GM18861 (cell line): ENCODE results near the gene ZNF532.

Experiments used
- ATAC-seq: cut with Tn5 transposase; IDR thresholded peaks from one replicate; pipeline ENCODE4 v1.9.1; 2021; ENCODE audit not compliant: unreplicated experiment

Gene ZNF532

GRCh38 chr18:58870130-58870529 is 5.5 kb downstream of the ZNF532 start:
- no peak for ATAC-seq

DNA sequence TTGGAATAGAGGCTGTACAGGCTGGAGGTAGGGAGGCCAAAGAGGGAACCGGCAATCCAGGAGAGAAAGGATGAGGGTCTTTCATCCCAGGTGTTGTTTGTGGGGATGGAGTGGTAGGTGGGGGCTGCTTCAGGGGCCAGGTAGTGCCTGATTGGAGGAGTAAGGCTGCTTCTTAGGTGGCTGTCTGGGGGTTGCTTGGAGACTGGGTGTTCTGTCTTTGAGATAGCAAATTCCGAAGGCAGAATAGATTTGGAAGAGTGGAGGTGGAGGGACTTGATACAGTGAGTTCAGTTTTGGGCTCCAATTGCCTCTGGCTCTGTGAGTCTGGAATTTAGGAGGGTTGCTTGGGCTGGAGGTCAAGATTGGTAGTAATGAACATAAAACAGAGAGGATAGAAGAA is 5.9 kb downstream of the ZNF532 start:
- no peak for ATAC-seq

DNA sequence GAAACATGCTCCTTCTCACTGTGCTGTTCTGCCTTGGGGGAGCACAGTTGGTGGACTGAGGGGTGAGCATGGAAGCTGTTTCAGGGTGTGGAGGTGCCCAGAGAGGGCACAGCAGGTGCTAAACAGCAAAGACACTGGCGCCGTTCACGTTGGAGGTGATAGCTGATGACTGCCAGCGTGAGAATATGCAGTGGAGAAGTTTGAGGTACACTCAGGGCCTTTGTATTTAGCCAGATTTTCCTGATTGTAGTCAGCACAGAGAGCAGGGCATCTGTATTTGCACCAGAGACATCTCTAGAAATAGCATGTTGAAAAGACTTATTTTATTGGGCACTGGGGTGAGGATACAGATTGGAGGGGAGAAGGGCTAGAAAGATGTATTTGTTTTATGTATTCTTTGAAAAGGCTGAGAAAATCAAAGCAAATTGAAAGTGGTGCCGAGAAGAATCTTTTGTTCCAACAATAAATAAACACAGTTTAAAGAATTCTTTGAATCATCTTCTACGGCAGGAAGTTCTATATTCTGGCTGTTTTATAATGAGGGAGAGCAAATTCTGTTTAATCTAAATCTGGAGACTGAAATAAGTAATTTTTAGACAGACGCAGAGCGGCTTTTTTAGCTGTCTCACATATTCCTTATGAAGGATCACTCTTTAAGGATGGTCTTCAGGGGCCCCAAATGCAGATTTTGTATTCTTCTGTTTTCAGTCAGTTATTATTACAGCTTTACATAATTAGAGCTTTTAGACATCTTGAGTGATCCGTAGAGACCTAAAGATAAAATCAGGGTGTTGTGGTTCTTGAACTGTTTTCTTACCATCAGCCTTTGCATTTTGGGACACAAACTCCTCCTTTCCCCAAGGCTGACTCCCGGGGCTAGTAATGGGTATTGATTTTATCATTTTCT is 7.1 kb downstream of the ZNF532 start:
- ATAC-seq: no peak

GRCh38 chr18:58878640-58879039 is 14.0 kb downstream of the ZNF532 start:
- no peak for ATAC-seq

DNA sequence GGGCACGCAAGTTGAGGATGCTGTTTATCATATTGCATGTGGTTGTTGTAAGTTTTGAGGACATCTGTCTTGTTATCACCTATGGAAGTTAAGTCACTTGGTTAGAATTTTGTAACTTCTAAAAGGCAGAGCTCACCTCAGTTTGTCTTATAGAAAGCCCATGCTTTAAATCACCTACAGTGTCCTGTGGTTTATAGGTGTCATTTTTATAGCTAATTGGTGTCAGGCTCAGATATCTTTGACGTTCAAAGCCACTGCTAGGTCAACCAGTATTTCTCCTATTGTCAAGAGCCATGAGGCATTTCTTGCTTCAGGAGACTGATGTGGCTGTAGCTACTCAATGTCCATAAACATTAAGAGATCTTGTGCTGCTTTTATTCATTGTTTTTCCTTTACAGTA is 16.8 kb downstream of the ZNF532 start:
- ATAC-seq: no peak

DNA sequence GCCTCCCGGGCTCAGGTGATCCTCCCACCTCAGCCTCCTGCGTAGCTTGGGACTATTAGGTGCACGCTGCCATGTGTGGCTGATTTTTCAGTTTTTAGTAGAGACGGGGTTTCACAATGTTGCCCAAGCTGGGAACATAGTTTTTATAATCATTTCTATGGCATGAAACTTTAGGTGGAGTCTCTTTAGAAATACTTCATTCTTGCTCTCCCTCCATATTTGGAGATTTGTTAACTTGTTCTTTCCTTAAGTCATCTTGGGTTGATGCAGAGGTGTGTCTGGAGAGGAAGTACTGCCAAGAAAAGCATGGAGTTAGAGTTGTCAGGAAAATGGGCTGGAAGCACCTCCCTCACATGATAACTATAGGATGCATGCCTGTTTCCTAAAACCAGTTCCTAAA is 17.4 kb downstream of the ZNF532 start:
- no peak for ATAC-seq

DNA sequence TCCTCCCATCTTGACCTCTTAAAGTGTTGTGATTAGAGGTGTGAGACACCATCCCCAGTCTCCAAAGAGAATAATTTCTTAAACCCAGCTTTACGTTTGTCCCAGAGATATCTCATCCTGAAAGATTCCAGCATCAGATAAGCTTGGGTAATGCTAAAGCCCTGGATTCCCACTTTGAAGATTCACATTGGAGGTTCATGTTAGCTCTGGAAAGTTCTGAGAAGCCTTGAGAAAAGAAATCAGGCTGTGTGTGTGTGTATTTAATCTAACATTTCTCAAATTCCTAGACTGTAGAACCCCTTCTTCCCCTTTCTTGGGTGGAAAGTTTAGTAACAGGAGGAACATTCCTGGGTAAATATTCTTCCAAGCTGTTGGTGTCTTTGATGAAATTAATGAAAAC is 18.0 kb downstream of the ZNF532 start:
- ATAC-seq: no peak

DNA sequence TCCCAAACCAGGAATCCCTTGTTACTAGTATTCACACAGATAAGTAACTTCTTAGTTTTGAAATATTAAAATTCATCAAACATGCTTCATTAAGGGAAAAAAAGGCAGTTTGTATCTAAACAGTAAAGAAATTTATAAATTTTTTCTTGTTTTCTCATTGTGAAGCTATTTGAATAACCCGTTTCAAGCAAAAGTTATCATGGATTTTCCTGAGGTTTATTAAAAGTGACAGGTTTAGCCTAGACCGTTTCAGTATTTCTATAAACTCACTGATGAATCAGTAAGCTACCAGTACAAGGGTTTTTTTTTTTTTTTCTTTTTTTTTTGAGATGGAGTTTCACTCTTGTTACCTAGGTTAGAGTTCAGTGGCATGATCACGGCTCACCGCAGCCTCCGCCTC is 20.0 kb downstream of the ZNF532 start:
- no peak for ATAC-seq

DNA sequence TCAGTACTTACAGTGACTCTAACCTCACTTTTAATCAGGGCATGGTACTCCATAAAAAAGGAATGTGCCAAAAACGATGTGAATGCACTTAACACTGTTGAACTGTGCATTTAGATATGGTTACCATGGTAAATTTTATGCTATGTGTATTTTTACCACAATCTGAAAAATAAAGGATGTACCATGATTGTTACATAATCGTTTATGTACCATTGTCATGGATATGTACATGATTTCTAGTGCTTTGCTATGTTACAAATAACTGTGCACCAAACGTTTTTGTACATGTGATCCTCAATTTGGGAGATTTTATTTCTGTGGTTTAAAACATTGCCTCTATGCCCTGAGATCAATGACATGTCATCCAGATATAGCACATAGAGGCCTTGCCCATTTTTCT is 21.8 kb downstream of the ZNF532 start:
- no peak for ATAC-seq

GRCh38 chr18:58886864-58887612 is 22.4 kb downstream of the ZNF532 start:
- ATAC-seq: peak; percentile 26

- ATAC-seq: peak; percentile 60
Measured at GRCh38 chr18:58887613-58887963, 22.9 kb downstream of the ZNF532 start.

DNA sequence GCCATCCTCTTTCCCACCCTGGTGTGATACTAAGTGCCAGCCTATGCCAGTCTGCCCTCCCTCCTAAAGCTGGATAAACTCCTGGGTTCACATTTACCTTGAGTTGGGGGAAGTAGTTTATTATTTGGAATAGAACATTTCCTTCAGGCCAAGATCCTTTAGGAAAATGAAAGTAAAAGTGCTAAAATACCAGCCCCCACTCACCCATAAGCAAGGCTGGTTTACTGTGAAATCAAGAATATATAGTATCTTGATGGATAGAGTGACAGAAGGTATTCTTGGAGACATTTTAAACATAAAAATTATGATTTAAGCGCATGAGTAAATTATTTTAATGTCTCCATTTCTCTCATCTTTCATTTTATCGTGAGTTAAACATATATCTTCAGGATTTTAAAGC is 27.1 kb downstream of the ZNF532 start:
- no peak for ATAC-seq

DNA sequence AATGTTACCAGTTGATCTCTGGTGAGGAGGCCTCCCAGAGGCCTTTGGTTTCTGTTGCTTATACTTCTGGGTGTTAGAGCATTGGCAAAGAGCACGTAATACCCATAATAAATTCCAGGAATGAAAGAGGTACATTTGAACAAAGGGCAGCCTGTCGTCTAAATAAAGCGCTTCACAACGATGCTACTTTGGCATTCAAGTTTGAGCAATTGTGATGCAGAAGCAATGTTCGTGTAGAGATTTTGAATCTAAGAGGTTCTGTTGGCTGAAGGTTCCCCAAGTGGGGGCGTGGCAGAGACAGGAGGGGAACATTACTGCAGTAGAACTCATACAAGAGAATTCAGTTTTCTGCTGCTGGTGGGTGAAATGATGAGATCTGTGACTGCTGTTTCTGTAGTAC is 27.8 kb downstream of the ZNF532 start:
- no peak for ATAC-seq

GRCh38 chr18:58893388-58894099 is 28.9 kb downstream of the ZNF532 start:
- no peak for ATAC-seq

- no peak for ATAC-seq
Measured at GRCh38 chr18:58894930-58895329, 30.3 kb downstream of the ZNF532 start.

DNA sequence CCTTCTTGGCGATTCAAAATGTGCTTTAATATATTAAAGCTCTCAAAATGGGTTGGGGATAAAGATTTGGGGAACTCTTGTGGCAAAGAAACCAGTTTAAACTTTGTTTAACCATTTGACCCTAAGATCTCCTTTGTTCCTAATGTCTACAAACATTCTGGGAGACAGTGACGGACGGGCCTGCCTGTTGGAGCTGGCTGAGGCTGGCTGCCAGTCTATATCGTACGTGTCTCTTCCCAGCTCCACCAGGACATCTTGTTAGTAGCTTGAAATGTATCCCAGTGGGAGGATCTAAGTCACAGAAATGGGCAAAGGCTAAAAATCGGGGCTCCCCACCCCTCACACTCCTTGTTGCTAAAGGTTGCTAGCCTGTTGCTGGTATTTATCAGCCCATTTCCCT is 30.7 kb downstream of the ZNF532 start:
- ATAC-seq: no peak

- ATAC-seq: peak; percentile 88
Measured at GRCh38 chr18:58896268-58896667, 31.6 kb downstream of the ZNF532 start.

DNA sequence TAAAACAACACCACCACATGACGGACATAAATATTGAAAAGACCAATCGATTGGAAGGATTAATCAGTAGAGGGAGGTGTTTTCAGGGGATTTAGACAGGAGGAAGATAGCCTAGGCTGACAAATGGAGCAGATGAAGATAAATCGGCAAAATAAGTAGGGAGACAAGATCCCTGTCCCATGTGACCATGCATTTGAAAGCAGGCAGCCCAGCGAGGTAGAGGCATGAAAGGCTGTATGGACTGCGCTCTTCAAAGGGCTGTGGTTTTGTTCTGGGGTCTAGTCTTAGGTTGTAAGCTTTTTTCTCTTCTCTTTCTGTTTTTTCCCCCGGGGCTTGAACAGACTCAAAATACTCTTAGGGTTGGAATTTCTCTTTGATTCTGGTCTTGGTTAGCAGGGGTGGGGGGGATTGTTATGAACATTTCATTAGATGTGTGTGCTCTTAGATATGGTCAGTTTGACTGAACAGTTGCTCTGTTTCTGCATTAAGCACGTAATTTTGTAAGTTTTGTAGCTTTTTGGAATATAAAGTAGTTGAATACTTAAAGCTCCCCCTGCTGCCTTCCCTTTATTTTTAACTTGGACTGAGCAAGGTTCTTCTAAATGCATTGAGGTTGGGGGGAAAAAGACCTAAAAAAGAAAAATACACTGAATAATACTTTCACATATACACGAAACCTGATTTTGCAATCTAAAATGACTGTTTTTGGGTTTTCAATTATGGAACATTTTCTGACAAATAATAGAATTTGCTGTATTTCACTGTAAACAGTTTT is 32.2 kb downstream of the ZNF532 start:
- no peak for ATAC-seq

- ATAC-seq: no peak
Measured at GRCh38 chr18:58898010-58898799, 33.5 kb downstream of the ZNF532 start.

DNA sequence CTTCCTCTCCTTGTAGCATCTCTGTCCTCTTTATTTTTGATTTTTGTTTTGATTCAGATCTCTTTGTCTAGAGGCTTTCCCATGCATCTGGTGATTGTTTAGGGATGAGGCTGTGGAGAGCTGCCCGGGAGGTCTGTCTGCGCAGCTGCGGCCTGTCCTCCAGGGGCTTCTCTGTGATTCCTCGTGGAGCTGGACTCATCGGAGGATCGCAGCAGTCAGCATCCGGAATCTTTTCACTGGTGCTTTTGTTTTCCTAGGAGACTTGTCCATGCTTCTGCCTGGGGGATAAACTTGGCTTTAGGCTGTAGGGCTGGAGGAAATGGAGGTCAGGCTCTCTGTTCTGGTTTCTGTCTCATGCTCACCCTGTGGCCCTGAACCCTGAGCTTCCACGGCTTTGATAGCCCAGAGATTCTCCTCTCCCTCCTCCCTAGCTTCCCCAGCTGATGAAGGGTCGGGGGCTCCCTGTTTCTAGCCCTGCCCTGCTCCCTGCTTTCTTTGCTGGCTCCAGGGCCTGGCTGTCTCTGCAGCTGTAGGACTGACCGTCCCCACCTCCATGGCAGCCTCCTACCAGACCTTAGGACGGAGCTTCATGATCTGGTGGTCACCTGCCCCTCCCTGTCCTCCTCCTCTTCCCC is 35.5 kb downstream of the ZNF532 start:
- no peak for ATAC-seq
